RPMI7951 (cell line): Measurements from ENCODE around the gene IPO13. TPM values are rescaled to one million over a fixed set of nuclear protein-coding genes. Genes with fewer than 3 reads are reported as not detected.

Experiments used
- DNase-seq: peaks from one replicate; pipeline ENCODE4 v3.0.0-alpha.2; 2012; ENCODE audit warnings: low read depth
- total RNA-seq: library from RNA; depleted of rRNA; stranded (reverse); fragments of >200 nt; shearing (Covaris generic); gene quantifications from 2 replicates; pipeline ENCODE4 v1.2.3, GENCODE V29; 2014

The IPO13 gene
- total RNA-seq, 1 experiment from 2014 or later: 25.8 TPM

DNA sequence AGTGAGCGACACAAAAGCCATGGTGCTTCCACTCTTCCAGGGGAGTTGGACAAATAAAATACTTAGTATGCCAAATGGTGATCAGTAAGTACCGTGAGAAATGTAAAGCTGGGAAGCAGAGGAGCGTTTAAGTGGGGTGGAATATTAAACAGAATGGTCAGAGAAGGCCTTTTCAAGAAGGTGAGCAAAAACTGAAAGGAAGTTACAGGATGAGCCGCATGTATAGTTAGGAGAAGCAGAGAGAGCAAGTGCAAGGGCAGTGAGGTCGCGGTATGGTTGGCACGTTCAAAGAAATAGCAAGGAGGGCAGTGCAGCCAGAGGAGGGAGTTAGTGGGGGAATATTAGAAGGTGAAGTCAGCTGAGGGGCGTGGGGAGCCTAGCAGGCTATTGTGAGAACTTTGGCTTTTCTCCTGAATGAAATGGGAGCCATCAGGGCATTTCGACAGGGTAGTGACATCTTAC, 27.3 kb downstream of the IPO13 start:
- no peak for DNase-seq

GRCh38 chr1:43974443-43975248, 27.9 kb downstream of the IPO13 start, which contains the start of gene ATP6V0B:
Gene ATP6V0B (plus strand): TSS chr1:43974960. CDS start chr1:43975041, 81 bp downstream.
- peak; percentile 92 for DNase-seq

GRCh38 chr1:43975249-43975961, 28.7 kb downstream of the IPO13 start:
- no peak for DNase-seq

GRCh38 chr1:43976045-43976444, 29.3 kb downstream of the IPO13 start:
- no peak for DNase-seq

- no peak for DNase-seq
Measured at GRCh38 chr1:43976890-43977289, 30.1 kb downstream of the IPO13 start.

DNA sequence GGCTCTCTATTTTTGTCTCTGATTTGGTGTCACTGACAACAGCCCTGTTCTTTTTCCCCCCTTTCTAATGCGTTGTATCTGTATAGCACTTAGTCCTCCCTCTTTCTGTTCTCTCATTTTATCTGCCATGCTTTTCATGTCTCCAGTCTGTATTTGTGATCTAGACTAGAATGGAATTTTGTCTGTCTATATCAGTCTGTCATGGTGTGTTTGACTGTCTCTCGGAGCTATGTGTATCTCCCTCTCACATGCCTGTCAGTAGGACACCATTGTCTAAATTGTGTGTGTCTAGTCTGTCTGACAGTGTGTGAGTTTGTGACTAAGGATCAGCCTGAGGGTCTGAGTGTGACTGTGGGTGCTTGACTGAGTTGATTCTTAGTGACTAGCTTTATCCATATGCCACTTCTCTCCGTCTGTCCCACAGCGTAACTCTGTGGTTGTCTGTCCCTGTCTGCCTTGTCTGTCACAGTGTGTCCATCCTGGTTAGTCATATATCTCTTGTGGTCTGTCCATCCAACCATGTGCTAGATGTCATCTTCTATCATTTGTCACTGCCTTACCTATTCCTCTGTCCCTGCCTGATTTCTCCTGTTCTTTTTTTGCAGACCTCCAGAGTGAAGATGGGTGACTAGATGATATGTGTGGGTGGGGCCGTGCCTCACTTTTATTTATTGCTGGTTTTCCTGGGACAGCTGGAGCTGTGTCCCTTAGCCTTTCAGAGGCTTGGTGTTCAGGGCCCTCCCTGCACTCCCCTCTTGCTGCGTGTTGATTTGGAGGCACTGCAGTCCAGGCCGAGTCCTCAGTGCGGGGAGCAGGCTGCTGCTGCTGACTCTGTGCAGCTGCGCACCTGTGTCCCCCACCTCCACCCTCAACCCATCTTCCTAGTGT, 30.9 kb downstream of the IPO13 start:
- DNase-seq: no peak

- DNase-seq: no peak
Measured at GRCh38 chr1:43978264-43978550, 31.5 kb downstream of the IPO13 start.

DNA sequence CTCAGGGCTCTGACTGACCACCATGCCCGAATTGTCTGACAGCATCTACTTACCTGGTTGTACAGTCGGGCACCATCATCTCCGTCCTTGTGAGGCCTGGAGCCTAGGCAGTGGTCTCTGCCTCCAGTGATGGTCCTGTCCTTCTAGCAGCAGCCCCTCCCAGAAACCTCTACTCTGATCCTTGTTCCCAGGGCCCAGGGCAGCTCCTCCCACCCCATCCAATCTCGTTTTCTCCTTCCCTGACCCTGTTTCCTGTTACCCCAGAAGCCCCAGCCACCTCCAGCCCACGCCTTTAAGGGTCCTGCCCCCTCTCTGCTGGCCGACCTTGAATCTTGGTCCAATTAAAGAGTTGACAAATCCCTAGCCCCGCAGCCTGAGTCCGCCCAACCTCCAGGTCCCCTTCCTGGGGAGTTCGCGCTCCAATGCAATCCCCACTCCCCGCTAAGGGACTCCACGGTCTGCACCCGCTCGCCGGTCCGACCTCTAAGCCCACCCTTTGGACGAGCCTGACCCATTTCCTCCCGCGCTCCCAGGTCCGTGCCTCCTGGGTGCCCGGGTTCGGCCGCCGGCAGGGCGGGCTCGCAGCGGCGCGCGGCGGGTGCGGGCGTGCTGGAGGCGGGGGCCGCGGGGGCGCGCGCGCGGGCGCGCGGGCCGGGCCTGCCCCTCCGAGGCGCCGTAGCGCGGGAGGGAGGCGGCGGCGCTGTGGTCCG, 32.0 kb downstream of the IPO13 start, which contains the start of gene B4GALT2:
Gene B4GALT2, plus strand, starts transcription at position 660 of the 710 bp plus-strand sequence. CDS start 1,951 bp downstream, outside the sequence.
- peak; percentile 51 for DNase-seq

GRCh38 chr1:43979261-43979527, 32.4 kb downstream of the IPO13 start:
- DNase-seq: no peak

- peak; percentile 63 for DNase-seq
Measured at GRCh38 chr1:43979528-43980254, 32.9 kb downstream of the IPO13 start.

- DNase-seq: no peak
Measured at GRCh38 chr1:43980255-43981134, 33.7 kb downstream of the IPO13 start.

DNA sequence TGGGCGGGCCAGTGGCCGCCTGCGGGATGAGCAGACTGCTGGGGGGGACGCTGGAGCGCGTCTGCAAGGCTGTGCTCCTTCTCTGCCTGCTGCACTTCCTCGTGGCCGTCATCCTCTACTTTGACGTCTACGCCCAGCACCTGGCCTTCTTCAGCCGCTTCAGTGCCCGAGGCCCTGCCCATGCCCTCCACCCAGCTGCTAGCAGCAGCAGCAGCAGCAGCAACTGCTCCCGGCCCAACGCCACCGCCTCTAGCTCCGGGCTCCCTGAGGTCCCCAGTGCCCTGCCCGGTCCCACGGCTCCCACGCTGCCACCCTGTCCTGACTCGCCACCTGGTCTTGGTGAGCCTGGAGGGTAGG, 34.4 kb downstream of the IPO13 start:
- DNase-seq: no peak

GRCh38 chr1:43981636-43982035, 34.9 kb downstream of the IPO13 start:
- DNase-seq: no peak

DNA sequence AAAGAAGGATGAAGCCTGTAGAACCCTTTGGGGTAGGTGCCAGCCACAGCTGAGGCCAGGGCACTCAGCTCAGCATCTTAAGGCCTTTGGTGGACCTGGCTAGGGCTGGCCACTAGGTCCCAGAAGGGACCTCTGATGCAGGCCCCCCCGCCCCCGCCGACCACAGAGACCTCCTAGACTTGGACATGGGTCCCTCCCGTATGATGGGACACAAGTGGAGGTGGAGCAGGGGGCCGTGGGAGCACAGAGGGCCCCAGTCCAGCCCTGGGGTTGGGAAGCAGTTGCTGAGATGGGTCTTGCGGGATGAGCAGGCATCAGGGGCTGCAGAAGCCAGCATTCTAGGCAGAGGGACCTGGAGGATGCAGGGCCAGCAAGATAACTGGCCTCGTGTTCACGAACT, 35.5 kb downstream of the IPO13 start:
- no peak for DNase-seq

GRCh38 chr1:43982808-43983207, 36.1 kb downstream of the IPO13 start:
- DNase-seq: no peak

DNA sequence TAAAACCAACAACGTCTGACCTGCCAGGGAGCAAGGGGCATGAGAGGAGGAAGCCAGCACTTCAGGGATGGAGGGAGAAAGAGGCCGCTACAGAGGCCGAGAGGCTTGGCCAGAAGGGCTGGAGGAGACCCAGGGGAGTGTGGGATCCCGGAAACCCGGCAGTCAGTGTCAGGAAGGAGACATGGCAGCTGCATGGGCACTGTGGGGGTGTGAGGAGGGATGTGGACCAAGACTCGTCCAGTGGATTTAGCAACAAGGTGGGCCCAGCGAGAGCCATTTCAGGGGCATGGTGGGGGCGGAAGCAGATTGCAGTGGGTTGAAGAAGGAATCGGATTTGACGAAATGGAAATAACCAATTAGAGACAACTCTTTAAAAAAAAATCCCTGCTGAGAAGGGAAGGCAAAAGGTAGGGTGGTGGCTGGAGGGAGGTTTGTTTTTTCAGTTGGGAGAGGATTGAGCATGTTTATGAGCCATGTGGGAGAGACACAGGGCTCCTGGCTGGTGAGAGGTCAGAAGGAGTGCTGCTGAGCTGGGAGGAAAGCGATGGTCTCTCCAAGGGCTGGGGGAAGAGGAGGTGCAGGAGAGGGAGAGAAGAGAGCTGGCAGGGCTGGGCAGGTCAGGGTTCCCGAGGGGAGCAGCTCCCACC, 36.6 kb downstream of the IPO13 start:
- no peak for DNase-seq

DNA sequence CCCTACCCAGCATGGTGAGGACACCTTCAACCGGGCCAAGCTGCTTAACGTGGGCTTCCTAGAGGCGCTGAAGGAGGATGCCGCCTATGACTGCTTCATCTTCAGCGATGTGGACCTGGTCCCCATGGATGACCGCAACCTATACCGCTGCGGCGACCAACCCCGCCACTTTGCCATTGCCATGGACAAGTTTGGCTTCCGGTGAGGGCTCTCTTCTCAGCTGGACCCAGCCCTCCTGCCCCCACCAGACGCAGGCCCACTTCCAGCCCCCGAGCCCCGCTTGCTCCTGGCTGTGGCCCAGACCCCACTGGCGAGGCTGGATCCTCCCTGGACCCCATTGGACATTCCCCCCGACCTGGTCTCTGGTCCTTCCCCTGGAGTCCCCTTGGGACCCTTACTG, 38.1 kb downstream of the IPO13 start:
- no peak for DNase-seq

DNA sequence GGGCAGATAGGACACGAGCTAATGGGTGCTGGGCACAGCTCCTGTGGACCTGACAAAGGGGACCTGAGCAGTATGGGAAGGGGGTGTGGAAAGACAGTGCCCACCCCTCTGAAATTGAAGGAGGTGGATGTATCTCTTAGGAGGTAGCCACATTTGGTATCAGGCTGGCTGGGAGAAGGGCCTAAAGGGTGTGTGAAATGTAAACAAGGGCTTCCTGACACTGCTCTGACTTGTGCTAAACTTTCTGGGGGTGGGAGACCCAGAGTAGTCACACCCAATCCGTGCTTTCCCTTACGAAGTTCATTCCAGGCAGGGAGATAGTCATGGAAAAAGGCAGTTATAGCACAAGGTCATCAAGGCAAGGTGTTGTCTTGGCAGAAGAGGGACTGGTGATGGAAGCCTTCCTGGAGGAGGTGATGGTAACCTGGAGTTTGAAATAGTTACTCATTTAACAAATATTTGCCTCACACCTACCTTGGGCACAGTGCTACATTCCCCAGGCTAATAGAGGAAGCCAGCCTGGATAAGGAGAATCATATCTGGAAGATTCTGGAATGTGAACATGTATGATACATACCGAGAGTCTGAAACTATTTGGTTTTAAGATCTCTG, 39.3 kb downstream of the IPO13 start:
- no peak for DNase-seq

- DNase-seq: no peak
Measured at GRCh38 chr1:43986712-43987111, 40.0 kb downstream of the IPO13 start.
